Endothelial cell of hepatic sinusoid (primary cell): ENCODE measurements around the gene VRK3.

ENCODE experiments used
- in situ Hi-C: cut with HindIII; loops from 2 replicates; pipeline ENCODE4 v1.10.0; 2017; ENCODE audit warnings: low sequenced_read_pairs

The VRK3 gene

GRCh38 chr19:49936549-49936948 is 88.6 kb downstream of the VRK3 start:
- in situ Hi-C loops = no loop called here

DNA sequence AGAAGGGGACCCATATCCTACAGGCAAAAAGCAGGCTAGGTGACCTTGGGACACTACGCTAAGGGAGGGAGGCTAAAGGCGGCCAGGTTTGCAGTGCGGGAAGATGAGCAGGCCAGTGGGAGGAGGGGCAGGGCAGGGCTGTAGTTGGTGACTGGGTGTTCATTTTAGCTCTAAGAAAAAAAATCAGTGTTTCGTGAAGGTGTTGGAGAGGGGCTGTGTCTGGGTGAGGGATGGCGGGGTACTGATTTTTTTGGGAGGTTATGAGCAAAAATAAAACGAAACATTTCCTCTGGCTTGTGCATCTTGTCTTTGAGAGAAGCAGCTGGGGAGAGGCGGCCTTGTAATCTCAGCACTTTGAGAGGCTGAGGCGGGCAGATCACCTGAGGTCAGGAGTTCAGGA is 91.5 kb downstream of the VRK3 start:
- in situ Hi-C loops = no loop called here

GRCh38 chr19:49932731-49933131 is 92.4 kb downstream of the VRK3 start:
- in situ Hi-C loops = no loop called here

DNA sequence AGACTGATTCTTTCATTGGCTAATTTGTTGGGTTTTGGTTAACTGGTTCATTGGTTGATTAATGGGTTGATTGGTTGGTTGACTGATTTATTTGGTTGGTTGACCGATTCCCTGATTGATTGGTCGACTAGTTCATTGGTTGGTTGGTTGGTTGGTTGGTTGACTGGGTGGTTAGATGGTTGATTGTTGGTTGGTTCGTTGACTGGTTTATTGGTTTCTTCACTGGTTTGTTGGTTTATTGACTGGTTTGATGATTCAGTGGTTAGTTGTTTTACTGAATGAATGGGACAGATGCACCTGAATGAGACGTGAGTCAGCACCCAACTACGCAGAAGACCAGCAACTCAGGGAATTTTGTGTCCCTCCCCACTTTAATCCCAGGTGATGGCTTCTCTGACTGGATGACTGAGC is 93.1 kb downstream of the VRK3 start:
- in situ Hi-C loops = no loop called here

DNA sequence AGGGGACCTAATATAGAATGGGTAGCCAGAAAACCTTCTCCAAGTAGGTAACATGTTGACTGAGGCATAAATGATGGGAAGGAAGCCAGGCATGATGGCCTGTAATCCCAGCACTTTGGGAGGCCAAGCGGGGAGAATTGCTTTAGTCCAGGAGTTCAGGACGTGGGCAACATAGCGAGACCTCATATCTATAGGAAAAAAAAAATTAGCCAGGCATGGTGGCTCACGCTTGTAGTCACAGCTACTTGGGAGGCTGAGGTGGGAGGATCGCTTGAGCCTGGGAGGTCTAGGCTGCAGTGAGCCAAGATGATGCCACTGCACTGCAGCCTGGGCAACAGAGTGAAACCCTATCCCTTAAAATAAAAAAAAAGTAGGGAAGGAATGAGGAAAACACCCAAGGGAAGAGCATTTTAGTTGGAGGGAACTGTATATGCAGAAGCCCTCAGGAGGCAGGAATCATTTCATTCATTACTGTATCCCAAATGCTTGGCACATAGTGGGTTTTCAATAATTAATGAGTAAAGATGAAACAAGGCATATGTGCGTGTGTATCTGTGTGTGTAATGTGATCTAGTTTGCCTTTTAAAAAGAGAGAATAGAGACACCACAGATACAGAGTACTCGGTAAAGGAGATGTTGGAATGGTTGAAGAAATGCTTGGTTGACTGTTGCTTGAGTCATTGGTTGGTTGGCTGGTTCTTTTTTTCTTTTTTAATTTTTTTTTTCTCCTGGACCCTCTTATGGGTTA is 93.7 kb downstream of the VRK3 start:
- in situ Hi-C loops = no loop called here

DNA sequence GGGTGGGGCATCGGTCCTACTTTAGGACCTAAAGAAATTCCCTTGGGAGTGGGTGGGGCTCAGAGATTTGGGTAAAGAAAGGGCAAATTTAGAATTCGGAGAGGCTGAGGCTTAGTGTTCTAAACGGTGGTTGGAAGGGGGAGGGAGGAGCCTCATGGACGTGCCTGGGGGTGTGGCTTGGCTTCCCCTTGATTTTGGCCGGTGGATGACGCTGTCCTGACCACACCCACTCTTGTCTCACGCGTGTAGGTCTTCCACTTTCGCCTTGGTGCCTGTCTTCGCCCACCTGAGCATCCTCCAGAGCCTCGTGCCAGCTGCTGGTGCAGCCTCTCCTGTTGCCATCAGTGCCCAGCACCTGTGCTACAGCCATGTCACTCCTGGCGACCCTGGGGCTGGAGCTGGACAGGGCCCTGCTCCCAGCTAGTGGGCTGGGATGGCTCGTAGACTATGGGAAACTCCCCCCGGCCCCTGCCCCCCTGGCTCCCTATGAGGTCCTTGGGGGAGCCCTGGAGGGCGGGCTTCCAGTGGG is 94.6 kb downstream of the VRK3 start:
- in situ Hi-C loops = no loop called here

DNA sequence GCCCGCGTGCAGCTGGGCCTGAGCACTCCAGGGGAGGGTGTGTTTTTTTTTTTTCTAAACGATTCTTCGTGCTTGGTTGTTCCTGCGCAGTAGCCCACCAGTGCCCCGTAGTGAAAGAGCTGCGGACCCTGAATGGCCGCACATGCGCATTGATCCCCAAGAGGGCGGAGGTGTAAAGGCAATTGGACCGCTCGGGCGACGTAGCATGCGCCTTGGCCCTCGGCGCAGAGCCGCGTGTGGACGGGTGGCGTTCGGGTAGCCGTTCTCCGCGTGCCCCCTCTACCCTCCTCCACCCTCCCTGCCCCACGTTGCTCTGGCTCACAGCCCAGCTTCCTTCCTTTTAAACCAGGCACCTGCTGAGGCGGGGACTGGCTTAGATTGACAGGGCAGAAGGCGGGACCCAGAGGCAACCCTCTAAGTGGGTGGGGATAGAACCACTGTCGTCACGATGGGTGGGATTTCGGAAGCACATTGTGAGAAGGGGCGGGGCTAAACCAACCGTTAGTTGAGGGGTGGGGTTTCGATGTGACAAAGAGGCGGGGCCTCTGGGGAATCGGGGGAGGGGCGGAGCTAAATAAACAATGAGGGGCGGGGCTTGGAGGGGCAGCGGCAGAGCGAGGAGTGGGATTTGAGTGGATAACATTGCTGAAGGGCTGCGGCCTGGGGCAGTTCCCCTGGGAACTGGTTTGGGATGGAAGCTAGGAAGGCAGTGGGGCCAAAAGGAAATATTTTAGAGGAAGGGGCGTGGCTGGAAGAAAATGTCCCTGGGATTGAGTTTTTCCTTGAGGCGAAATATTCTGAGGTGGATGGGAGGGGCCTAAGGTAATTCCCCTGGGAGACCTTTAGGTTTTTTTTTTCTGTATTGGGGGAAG is 95.3 kb downstream of the VRK3 start:
- in situ Hi-C loops = no loop called here

GRCh38 chr19:49929121-49929610 is 96.0 kb downstream of the VRK3 start, which contains the start of the genes ATF5 and NUP62:
ATF5 (plus strand) TSS chr19:49929205; CDS start chr19:49930851, 1,646 bp downstream.
NUP62 (minus strand) TSS chr19:49929504; CDS start chr19:49909807, 19,697 bp downstream.
- in situ Hi-C loops = no loop called here

DNA sequence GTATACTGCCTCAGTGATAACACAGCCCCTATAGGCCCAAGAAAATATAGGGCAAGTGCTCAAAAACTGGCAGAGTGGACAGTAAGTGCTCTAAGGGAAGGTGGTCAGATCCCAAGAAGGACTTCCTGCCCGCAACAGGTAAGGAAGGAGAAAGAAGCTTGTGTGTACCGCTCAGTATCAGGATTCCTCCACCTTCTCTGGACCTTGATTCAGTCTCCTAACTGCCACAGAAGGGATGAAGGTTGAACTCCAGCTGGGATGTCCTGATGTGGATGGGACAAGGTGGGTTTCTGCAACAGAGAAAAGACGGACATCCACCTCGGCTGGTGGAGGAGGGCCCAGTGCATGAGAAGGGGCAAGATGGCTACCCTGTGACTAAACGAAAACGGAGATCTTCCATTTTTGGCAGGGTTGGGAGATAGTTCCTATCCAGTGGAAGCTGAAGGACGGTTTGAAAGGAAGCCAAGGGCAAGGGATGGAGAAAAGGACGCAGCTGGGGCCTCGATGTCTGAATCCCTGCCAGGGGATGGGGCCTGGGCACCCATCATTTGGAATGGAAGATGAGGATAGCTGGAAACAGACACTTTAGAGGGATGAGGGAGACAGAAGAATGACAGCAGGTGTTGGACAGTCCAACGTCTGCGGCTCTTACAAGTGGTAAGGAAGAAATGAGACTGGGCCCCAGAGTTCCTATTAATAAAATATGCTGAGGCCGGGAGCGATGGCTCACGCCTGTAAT is 97.5 kb downstream of the VRK3 start:
- in situ Hi-C loops = no loop called here

- in situ Hi-C loops = no loop called here
Observed at GRCh38 chr19:49926515-49926914, 98.7 kb downstream of the VRK3 start.
